ENCODE results near the gene HPCAL1.

HPCAL1 gene

GRCh38 chr2:10397297-10397875 is 94.7 kb downstream of the HPCAL1 start:
- TF ChIP-seq CTCF (IDR thresholded peaks at IDR 0.05; ENCODE audit: low read depth, low read length): no peak
- H3K4me3 ChIP-seq (ENCODE audit: low read depth, low read length): no peak overlapping the region

- TF ChIP-seq CTCF (IDR thresholded peaks at IDR 0.05; ENCODE audit: low read depth, low read length): no peak
- no peak overlapping the region for H3K4me3 ChIP-seq (ENCODE audit: low read depth, low read length)
Observed at GRCh38 chr2:10397878-10398277, 95.2 kb downstream of the HPCAL1 start.

GRCh38 chr2:10398496-10398895 is 95.8 kb downstream of the HPCAL1 start:
- H3K4me3 ChIP-seq (ENCODE audit: low read depth, low read length): no peak overlapping the region
- TF ChIP-seq CTCF (IDR thresholded peaks at IDR 0.05; ENCODE audit: low read depth, low read length): no peak

- TF ChIP-seq CTCF (IDR thresholded peaks at IDR 0.05; ENCODE audit: low read depth, low read length): no peak
- H3K4me3 ChIP-seq (ENCODE audit: low read depth, low read length): no peak overlapping the region
Observed at GRCh38 chr2:10399358-10399757, 96.7 kb downstream of the HPCAL1 start.

- TF ChIP-seq CTCF (IDR thresholded peaks at IDR 0.05; ENCODE audit: low read depth, low read length): no peak
- H3K4me3 ChIP-seq (ENCODE audit: low read depth, low read length): no peak overlapping the region
Observed at GRCh38 chr2:10400002-10400401, 97.3 kb downstream of the HPCAL1 start.

- H3K4me3 ChIP-seq (ENCODE audit: low read depth, low read length): no peak overlapping the region
- TF ChIP-seq CTCF (IDR thresholded peaks at IDR 0.05; ENCODE audit: low read depth, low read length): no peak
Observed at GRCh38 chr2:10400568-10400977, 97.9 kb downstream of the HPCAL1 start.

- TF ChIP-seq CTCF (IDR thresholded peaks at IDR 0.05; ENCODE audit: low read depth, low read length): no peak
- H3K4me3 ChIP-seq (ENCODE audit: low read depth, low read length): no peak overlapping the region
Observed at GRCh38 chr2:10400978-10401951, 98.6 kb downstream of the HPCAL1 start.

All from WI38 (cell line).